GM21619 (cell line): ENCODE results near the gene TECPR2.
"Not testable (repeated sequence)": the region's sequence is repeated elsewhere in the genome, so short reads cannot be mapped to it uniquely, and the experiment has no call there.

Experiments
- ATAC-seq: cut with Tn5 transposase; IDR thresholded peaks from one replicate; pipeline ENCODE4 v1.9.1; 2021; ENCODE audit not compliant: unreplicated experiment

Gene TECPR2, protein sequence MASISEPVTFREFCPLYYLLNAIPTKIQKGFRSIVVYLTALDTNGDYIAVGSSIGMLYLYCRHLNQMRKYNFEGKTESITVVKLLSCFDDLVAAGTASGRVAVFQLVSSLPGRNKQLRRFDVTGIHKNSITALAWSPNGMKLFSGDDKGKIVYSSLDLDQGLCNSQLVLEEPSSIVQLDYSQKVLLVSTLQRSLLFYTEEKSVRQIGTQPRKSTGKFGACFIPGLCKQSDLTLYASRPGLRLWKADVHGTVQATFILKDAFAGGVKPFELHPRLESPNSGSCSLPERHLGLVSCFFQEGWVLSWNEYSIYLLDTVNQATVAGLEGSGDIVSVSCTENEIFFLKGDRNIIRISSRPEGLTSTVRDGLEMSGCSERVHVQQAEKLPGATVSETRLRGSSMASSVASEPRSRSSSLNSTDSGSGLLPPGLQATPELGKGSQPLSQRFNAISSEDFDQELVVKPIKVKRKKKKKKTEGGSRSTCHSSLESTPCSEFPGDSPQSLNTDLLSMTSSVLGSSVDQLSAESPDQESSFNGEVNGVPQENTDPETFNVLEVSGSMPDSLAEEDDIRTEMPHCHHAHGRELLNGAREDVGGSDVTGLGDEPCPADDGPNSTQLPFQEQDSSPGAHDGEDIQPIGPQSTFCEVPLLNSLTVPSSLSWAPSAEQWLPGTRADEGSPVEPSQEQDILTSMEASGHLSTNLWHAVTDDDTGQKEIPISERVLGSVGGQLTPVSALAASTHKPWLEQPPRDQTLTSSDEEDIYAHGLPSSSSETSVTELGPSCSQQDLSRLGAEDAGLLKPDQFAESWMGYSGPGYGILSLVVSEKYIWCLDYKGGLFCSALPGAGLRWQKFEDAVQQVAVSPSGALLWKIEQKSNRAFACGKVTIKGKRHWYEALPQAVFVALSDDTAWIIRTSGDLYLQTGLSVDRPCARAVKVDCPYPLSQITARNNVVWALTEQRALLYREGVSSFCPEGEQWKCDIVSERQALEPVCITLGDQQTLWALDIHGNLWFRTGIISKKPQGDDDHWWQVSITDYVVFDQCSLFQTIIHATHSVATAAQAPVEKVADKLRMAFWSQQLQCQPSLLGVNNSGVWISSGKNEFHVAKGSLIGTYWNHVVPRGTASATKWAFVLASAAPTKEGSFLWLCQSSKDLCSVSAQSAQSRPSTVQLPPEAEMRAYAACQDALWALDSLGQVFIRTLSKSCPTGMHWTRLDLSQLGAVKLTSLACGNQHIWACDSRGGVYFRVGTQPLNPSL (N-terminal part only)

DNA sequence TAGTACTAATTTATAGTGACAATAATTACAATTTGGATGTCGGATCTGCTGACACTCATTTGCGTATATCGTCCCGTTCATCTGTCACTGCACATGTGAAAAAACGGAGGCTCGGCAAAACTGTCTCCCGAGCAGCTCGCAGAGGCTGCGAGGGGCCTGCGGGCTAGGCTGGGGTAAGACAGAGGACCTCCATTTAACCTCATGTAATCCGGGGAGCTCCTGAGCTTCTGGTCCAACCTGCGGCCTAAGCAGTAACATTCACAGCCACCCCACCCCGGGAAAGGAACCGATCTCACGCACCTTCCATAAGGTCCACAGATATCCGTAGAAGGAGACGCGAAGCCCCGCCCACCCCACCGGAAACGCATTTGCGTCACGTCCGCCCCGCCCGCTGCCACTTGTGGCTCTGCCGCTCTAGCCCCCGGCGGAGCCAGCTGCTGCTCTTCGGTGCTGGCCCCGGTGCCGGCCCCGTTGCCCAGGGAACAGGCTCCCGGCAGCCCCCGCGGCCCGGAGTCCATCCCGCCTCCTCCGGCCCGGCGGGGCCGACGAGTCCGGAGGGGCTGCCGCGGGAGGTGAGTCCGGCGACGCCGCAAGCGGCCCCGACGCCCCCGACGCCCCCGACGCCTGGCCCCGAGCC is at the start of gene TECPR2, which contains the start of gene CINP:
Gene TECPR2, plus strand, starts transcription at position 397 of the 637 bp plus-strand sequence. CDS start 13,781 bp downstream, outside the sequence.
Gene CINP, minus strand, starts transcription at position 346 of the 637 bp plus-strand sequence. Its CDS starts 39 bp downstream, at position 307.
- peak; percentile 78 for ATAC-seq

DNA sequence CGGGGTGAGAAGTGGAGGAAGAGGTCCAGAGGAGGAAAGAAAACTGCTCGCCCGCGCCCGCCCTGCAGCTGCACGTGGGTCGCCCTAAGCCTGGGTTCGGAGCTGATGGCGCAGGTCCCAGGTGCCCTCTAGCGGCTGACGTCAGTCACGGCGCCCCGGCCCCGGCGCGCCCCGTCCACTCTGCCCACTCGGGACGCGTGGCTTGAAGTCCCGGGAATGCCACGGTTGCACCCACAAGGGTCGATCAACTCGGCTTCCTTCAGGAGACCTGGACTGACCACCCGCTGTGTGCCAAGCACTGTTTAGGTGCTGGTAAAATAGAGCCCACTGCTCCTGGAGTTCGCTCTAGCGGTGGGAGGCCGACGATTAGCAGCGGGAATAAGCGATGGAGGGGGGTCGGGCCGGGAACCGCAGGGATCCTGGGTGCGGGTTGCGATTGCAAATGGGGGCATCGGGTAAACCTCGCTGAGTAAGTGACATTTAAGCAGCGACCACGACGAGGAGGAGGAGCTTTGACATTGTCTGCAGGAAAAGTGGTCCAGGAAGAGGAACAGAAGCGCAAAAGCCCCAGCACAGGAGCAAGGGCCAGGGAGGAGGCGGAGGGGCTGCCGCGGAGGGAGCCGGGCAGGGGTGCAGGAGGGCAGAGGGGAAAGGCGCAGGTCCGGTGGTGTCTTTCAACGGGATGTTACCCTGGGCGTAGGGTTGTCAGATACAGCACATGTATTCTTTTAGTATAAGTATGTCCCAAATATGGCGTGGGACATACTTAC is 48.3 kb upstream of the TECPR2 start:
- peak; percentile 54 for ATAC-seq

DNA sequence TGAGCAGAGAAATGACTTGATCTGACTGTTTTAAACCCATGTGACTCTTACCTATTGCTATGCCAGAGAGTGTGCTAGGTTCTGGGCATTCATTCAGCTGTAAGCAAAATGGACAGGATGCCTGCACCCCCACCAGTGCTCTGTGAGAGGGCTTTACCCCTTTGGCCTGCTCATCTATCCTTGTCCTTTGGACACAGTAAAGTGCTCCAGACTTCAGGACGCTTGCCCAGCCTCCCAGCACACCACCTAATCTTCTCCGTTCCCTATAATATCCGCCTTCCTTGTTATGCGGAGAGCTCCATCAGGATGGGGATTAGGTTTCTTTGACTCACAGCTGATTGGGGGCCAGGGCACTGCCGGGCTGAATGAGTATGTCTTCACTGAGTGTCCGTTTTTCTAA is 47.6 kb upstream of the TECPR2 start:
- no peak for ATAC-seq

DNA sequence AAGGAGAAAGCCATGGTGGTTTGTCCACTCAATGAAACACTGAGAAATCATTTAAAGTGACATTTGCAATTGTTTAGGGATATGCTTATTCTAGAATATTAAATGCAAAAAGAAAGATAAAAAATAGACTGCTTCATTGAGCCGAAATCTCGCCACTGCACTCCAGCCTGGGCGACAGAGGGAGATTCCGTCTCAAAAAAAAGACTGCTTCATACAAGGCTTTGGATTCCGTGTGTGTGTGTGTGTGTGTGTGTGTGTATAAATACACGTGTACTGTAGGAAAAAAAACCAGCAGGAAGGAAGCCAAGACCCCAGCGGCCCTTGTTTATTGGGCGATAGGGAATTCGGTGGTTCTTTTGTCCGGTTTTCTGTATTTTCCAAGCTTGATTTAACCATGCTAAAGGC is 46.4 kb upstream of the TECPR2 start:
- ATAC-seq, result no peak

DNA sequence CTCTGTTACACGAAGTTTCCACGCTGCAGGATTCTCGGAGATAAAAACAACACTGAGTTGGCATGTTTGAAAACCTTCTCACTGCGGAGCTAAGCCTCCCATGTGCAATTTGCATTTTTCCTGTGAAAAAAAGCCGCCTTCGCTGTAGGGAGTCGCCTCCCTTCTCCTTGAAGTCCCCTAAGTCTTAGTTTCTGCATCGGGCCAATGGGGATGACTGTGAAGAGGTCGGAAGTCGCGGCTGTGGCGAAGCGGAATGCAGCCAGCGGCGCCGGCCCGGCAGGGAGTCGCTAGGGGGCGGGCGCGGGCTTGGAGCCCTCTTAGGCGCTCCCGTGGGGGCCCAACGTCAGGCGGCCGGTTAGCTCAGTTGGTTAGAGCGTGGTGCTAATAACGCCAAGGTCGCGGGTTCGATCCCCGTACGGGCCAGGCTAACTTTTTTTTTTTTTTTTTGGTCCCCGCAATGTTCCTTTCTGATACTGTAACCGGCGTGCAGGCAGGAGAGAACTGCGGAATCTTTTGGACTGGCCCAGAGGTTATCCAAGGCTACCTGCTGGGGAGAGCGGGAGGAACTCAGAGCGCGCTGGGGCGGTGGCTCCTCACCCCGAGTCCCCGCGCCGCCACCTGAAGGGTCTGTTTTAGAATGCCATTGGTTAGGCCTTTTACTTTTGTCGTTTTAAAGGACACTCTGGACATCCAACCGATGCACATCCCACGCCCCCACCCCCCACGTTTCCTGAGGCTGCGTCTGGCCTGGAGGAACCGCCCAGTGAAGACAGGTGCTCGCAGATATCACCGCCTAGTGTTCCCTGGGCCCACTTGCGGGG is 45.8 kb upstream of the TECPR2 start:
- peak; percentile 50 for ATAC-seq

DNA sequence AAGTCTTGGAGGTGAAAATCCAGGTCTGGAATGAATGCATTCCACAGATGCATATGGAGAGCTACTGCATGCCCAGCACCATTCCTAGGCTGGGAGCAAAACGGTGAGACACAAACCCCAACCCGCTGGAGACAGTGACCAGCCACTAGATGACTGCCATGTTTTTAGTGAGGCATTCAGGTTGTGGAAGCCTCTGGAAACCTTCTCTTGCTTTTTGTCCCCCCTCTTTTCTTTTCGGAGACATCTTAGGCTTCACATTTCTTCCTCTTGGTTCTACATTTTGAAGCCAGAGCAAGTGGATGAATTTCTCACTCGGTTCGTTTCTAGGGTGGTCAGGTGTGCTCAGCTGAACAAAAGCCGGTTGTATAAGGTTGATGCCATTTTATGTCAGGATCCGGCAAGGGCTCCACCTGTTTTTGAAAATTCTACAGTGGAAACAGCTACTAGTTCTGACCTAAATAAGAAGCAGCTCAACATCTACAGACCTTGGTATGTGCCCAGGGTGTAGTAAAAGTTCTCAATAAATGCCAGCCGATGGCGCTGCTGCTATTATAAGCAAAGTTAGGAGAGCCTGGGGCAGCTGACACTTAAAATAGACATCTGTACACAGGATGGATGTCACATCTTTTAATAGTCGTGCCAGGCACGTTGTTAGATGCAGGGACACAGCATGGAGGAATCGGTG is 45.0 kb upstream of the TECPR2 start:
- no peak for ATAC-seq

DNA sequence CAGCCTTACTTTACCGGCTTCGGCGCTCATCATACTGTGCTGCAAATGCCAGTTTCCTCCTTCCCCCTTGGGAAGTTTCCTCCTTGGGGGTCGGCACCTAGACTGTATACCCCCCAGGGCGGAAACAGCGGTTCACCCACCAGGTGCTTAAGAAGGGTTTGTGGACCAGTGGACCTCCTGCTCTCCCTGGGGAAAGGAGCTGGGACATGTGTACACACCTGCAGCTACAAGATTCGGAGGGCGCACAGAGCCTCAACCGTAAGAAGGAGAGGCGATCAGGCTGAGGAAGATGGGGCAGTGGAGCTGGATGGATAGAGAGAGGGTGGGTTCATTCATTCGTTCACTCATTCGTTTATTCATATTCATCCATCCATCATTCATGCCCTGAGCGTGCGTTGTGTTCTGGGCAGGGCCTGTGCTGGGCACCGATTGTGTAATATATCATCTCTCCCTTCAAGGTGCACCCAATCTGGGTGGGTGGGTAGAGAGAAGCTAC is 43.9 kb upstream of the TECPR2 start:
- no peak for ATAC-seq

DNA sequence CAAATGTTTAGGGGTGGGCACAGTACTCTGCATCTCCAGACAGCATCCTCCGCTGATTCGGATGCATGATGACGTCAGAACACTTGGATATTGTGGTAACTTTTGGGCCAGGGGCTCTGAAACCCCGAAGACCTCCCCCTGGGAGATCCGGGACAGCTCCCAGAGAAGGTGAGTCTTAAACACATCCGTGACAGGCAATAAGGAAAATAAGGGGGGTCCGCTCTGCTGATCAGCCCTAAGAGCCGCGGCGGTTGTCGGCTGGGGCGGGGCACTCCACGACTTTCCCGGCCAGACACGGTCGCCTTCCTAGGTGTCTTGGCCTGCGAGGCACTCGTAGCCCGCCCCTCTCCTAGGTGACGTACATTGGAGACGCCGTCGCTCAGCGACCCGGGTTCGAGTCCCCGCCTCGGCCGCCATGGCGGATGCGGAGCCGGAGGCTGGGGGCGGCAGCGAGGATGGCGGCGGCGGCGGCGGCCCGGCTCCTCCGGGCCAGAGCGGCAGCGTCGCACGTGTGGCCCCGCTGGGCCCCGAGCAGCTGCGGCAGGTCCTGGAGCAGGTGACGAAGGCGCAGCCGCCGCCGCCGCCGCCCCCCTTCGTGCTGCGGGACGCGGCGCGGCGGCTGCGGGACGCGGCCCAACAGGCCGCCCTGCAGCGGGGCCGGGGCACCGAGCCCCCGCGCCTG is 43.2 kb upstream of the TECPR2 start, which contains the start of gene ZNF839:
Gene ZNF839, plus strand, starts transcription at position 396 of the 682 bp plus-strand sequence. Its CDS starts 20 bp downstream, at position 416.
- ATAC-seq, result peak; percentile 44

DNA sequence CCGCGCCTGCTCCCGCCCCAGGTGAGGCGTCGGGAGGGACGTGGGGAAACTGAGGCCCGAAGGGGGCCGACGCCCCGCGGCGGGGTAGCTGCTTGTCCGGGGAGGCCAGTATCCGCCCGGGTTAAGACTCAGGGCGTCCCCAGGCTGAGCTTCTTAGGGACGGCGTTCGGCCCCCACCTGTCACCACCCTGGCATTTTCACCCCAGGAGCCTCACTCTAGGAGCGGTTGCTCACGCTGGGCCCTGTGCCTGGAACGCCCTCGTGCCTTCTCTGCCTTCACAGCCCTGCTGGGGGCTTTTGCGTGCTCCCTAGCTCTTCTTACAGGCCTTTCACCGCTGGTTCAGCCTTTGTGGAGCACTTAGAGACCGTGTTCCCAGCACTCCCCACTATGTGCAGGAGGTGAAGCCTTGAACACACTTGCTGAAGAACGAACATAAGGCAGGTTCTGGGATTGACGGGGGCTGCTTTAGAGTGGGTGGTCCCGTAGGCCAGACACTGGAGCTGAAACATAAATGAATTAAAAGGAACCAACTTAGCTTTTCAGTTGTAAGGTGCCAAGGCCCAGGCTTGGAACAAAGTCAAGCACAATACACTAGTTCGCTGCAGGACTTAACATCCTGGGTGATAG is 42.6 kb upstream of the TECPR2 start:
- ATAC-seq, result no peak

DNA sequence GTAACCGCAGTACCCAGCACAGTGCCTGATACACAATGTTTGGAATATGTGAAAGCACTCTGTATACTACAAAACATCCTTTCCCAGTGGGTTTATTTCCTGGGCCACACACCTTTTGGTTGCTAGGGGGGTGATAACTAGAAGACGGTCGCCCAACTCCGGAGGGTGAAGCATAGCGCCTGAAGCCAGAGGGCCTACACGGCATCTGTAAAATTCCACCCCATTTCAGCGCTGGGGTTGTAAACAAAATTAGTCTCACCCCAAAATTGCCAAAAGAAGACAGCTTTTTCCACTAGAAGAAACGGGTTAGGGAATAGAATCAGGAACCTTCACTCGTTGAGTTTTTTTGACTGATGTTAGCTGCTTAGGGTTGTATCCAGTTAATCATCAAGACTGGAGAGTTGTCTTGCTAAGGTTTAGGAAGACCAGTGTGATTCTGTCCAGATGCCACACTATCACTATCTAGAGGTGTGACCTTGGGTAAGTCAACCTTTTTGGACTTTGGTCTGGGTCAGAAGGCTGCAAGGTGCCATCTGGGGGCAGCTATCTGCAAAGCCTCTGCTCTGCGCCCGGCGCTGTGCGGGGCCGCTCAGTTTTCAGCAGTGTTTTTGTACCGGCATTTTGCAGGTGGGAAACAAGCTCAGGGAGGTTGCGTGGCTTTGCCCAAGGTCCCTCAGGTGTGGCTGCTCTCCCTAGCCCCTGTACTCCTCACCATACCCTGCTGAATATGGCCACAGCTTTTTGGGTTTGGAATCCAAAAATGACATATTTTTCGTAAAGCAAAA is 41.9 kb upstream of the TECPR2 start:
- no peak for ATAC-seq

DNA sequence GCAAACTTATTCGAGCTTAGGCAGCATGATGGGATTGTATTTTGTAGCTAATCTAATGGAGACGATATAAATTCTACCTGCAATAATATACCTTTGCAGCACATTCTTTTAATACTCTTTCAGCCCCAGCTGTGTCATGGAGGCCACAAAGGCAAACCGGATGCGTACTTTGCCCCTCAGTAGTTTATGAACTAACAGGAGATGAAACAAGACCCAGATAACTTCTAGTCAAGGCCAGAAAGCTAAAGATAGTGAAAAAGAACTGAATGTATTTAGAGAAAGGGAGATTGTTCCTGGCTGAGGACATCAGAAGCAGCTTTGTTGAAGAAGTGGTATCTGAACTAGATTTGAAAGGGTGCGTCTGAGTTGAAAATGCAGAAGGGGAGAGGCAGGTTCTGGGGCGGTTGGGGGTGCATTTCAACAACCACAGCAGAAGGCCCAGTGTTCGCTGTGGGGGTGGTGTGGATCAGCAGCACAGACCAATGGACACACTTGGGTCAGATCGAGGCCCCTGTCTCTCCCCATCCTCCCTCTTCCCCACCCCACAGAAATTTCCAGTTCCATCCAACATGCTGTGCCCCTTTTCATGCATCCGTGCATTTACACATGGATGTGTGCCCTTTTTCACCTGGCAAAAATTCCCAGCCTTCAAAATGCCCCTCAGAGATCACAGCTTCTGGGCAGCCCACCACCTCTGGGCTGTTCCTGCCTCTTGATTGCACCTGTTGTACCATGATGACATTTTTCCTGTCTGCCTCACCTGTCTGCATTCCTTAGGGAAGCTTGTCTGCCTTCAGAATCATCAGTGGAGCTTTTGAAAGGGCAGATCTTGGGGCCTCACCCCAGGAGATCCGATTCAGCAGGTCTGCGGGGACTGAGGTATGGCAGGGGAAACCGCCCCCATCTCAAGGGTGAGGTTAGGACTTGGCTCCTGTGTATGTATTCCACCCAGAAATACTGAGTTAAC is 41.0 kb upstream of the TECPR2 start:
- ATAC-seq, result no peak

DNA sequence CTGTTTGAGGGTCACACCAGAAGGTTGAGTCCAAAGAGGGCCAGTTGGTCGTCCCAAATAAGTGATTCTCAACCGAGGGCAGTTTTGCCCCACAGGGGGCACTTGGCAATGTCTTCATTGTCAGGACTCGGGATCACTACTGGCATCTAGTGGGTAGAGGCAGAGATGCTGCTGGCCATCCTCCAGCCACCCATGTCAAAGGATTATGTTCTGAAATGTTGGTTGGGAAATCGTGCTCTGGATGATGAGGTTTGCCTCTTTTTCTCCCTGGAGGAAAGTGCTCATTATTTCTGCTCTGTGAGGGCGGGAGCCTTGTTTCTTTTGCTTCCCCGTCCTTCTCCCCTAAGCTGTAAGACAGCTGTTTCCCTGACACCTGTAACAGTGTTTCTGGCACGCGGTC is 39.6 kb upstream of the TECPR2 start:
- ATAC-seq, result no peak

DNA sequence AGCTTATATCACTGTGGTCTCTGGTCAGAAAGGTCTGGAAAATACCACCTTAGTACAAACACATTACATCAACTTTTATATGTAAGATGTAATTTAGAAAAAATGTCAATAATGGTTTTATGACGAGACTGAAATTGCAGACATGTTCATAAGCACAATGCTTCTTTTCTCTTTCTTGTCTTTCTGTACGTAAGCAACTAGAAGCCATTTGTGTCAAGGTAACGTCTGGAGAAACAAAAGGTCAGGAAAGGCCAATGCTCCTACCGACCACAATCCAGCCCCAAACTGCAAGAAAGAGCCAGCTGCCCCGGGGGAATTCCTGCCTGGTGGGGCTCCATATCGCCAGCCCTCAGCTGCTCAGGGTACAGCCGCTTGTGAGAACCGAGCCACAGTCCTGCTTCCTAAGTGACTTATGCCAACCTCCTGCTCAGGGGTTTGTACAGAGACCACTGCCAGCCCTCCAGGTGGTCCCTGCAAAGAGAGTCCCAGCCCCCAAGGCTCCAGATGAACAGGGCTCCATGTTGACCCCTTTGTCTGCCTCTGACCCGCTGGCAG is 36.9 kb upstream of the TECPR2 start:
- no peak for ATAC-seq

DNA sequence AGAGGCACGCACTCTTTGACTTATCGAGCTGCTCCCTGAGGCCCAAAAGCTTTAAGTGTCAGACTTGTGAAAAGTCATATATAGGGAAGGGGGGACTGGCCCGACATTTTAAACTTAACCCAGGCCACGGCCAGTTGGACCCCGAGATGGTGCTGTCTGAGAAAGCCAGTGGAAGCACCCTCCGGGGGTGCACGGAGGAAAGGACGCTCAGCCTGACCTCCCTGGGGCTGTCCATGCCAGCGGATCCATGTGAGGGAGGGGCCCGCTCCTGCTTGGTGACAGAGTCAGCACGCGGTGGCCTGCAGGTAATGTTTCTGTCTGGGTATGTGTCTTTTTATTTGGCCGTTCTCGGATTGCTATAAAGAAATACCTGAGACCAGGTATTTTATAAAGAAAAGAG is 36.2 kb upstream of the TECPR2 start:
- ATAC-seq, result no peak

DNA sequence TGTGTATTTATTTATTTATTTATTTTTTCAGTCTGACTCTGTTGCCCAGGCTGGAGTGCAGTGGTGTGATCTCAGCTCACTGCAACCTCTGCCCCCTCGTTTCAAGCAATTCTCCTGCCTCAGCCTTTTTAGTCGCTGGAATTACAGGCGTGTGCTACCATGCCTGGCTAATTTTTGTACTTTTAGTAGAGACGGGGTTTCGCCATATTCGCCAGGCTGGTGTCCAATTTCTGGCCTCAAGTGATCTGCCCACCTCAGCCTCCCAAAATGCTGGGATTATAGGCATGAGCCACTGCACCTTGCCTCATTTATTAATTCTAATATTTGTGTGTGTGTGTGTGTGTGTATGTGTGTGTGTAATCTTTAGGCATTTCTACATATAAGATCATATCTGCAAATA is 33.4 kb upstream of the TECPR2 start:
- not testable (repeated sequence) for ATAC-seq
